Forelimb muscle (tissue), 1 donor: ENCODE results near the gene MRPS18B. TPM values are rescaled to one million over a fixed set of nuclear protein-coding genes. Genes with fewer than 3 reads are reported as not detected.

Experiments used
- DNase-seq: peaks from one replicate; pipeline ENCODE4 v3.0.0-alpha.2; 2013; ENCODE audit warnings: low read depth
- polyA plus RNA-seq: library from polyadenylated mRNA; unstranded; fragments of 120-200 nt; gene quantifications from one replicate; pipeline ENCODE4 v1.2.1, GENCODE V29; 2013; ENCODE audit not compliant: insufficient read length

The MRPS18B gene
- polyA plus RNA-seq, 1 donor = 56.3 TPM

GRCh38 chr6:30603961-30604360 lies 13.7 kb upstream of the MRPS18B start:
- no peak for DNase-seq

- DNase-seq = no peak
Observed at GRCh38 chr6:30610065-30610464, 7.6 kb upstream of the MRPS18B start.

- DNase-seq = no peak
Observed at GRCh38 chr6:30611150-30611855, 6.3 kb upstream of the MRPS18B start.

GRCh38 chr6:30611856-30612194 lies 5.8 kb upstream of the MRPS18B start:
- no peak for DNase-seq

- DNase-seq = no peak
Observed at GRCh38 chr6:30612213-30612612, 5.4 kb upstream of the MRPS18B start.

- DNase-seq = no peak
Observed at GRCh38 chr6:30612687-30613248, 4.9 kb upstream of the MRPS18B start.

GRCh38 chr6:30613251-30614043 lies 4.2 kb upstream of the MRPS18B start:
- DNase-seq = no peak

GRCh38 chr6:30614044-30614842 lies 3.4 kb upstream of the MRPS18B start:
- DNase-seq = no peak

GRCh38 chr6:30614843-30615218 lies 2.8 kb upstream of the MRPS18B start:
- peak; percentile 98 for DNase-seq

- peak; percentile 81 for DNase-seq
Observed at GRCh38 chr6:30615219-30615957, 2.3 kb upstream of the MRPS18B start.

GRCh38 chr6:30615958-30616810 lies 1.5 kb upstream of the MRPS18B start:
- DNase-seq = no peak

GRCh38 chr6:30616811-30617564 lies 652 bp upstream of the MRPS18B start, which contains the start of gene PPP1R10:
Gene PPP1R10, minus strand, starts transcription at chr6:30617243. Its CDS starts 7,299 bp downstream, at chr6:30609944.
- DNase-seq = peak; percentile 100

GRCh38 chr6:30618270-30618797 lies 694 bp downstream of the MRPS18B start:
- no peak for DNase-seq

- no peak for DNase-seq
Observed at GRCh38 chr6:30619561-30619960, 1.9 kb downstream of the MRPS18B start.

GRCh38 chr6:30625511-30625910 lies 7.9 kb downstream of the MRPS18B start:
- DNase-seq = no peak

- DNase-seq = no peak
Observed at GRCh38 chr6:30626484-30627366, 9.1 kb downstream of the MRPS18B start, which contains the start of gene ATAT1. Gene ATAT1, plus strand, starts transcription at chr6:30626874.

GRCh38 chr6:30635834-30636233 lies 18.2 kb downstream of the MRPS18B start:
- DNase-seq = no peak

- no peak for DNase-seq
Observed at GRCh38 chr6:30640481-30640880, 22.8 kb downstream of the MRPS18B start.
